WTC11 (cell line): ENCODE measurements around the gene C22orf23. TPM values are rescaled to one million over a fixed set of nuclear protein-coding genes. Genes with fewer than 3 reads are reported as not detected.

Source experiments
- ATAC-seq: fragments of 200-7000 bp; cut with Tn5 transposase; 2 replicates; pipeline ENCODE4 v1.10.0; 2021; ENCODE audit warnings: mild to moderate bottlenecking, moderate library complexity
- CTCF ChIA-PET: fragments of 300-600 bp; sonication (Branson Sonifier 250); formaldehyde crosslinking; loops from one replicate; lab custom pipeline; 2021; ENCODE audit warnings: antibody characterized with exemption; lab: Charles Lee
- POLR2A ChIA-PET: fragments of 350-600 bp; sonication (Branson Sonifier 250); formaldehyde crosslinking; loops from one replicate; lab custom pipeline; 2021; ENCODE audit warnings: antibody characterized with exemption; lab: Charles Lee
- DNase-seq: peaks from one replicate; pipeline ENCODE4 v3.0.0; 2021; ENCODE audit warnings: low spot score
- H3K27ac Mint-ChIP-seq: 2 replicates; pipeline ENCODE4 v1.8.0; 2021; ENCODE audit warnings: mixed read lengths
- H3K27me3 Mint-ChIP-seq: 2 replicates; pipeline ENCODE4 v1.8.0; 2021; ENCODE audit warnings: low read depth, mild to moderate bottlenecking, moderate library complexity, mixed read lengths
- H3K36me3 Mint-ChIP-seq: 2 replicates; pipeline ENCODE4 v1.8.0; 2021; ENCODE audit warnings: mixed read lengths
- H3K4me1 Mint-ChIP-seq: 2 replicates; pipeline ENCODE4 v1.8.0; 2022; ENCODE audit warnings: mixed read lengths
- H3K4me3 Mint-ChIP-seq: 2 replicates; pipeline ENCODE4 v1.8.0; 2021; ENCODE audit warnings: mild to moderate bottlenecking, moderate library complexity, mixed read lengths
- H3K9me3 Mint-ChIP-seq: 2 replicates; pipeline ENCODE4 v1.8.0; 2021; ENCODE audit warnings: mixed read lengths
- CBFB ChIP-seq: sonication (generic); formaldehyde crosslinking; IDR thresholded peaks from 2 replicates; pipeline ENCODE4 v1.8.1; 2022; ENCODE audit warnings: mild to moderate bottlenecking, low read depth, missing genetic modification reagents
- ELF4 ChIP-seq: sonication (generic); formaldehyde crosslinking; IDR thresholded peaks from 2 replicates; pipeline ENCODE4 v1.8.1; 2022; ENCODE audit warnings: low read depth, mild to moderate bottlenecking, moderate library complexity, missing genetic modification reagents
- ETV6 ChIP-seq: sonication (generic); formaldehyde crosslinking; IDR thresholded peaks from 2 replicates; pipeline ENCODE4 v1.8.1; 2022; ENCODE audit warnings: mild to moderate bottlenecking, missing genetic modification reagents
- FOXJ3 ChIP-seq: sonication (generic); formaldehyde crosslinking; IDR thresholded peaks from 2 replicates; pipeline ENCODE4 v1.9.0; 2021; ENCODE audit warnings: missing genetic modification reagents, mild to moderate bottlenecking, borderline replicate concordance
- FOXK1 ChIP-seq: sonication (generic); formaldehyde crosslinking; IDR thresholded peaks from 2 replicates; pipeline ENCODE4 v1.8.0; 2022; ENCODE audit warnings: mild to moderate bottlenecking, moderate library complexity, missing genetic modification reagents
- JAZF1 ChIP-seq: fragments of 250-450 bp; sonication (Bioruptor Pico); IDR thresholded peaks from 2 replicates; pipeline ENCODE4 v1.9.0; 2021; ENCODE audit warnings: moderate library complexity, mild to moderate bottlenecking, inconsistent platforms
- KAT7 ChIP-seq: sonication (generic); formaldehyde crosslinking; IDR thresholded peaks from 2 replicates; pipeline ENCODE4 v1.8.1; 2023; ENCODE audit warnings: missing genetic modification reagents, mild to moderate bottlenecking, borderline replicate concordance
- MXD4 ChIP-seq: fragments of 250-450 bp; sonication (Bioruptor Pico); IDR thresholded peaks from 2 replicates; pipeline ENCODE4 v1.8.0; 2021; ENCODE audit warnings: mild to moderate bottlenecking, moderate library complexity, borderline replicate concordance
- NFYB ChIP-seq: sonication (generic); formaldehyde crosslinking; conservative IDR thresholded peaks from 2 replicates; pipeline ENCODE4 v1.8.0; 2022; ENCODE audit warnings: low read depth, missing genetic modification reagents
- NR3C1 ChIP-seq: sonication (generic); formaldehyde crosslinking; conservative IDR thresholded peaks from 2 replicates; pipeline ENCODE4 v1.8.1; 2023; ENCODE audit warnings: low read depth, mild to moderate bottlenecking, missing genetic modification reagents
- RORB ChIP-seq: fragments of 250-450 bp; sonication (Bioruptor Pico); IDR thresholded peaks from 2 replicates; pipeline ENCODE4 v1.9.0; 2021; ENCODE audit warnings: mild to moderate bottlenecking
- SP1 ChIP-seq: sonication (generic); formaldehyde crosslinking; conservative IDR thresholded peaks from 2 replicates; pipeline ENCODE4 v1.8.1; 2022; ENCODE audit warnings: missing genetic modification reagents
- TEAD1 ChIP-seq: sonication (generic); formaldehyde crosslinking; IDR thresholded peaks from 2 replicates; pipeline ENCODE4 v1.8.0; 2022; ENCODE audit warnings: mild to moderate bottlenecking, missing genetic modification reagents
- ZNF219 ChIP-seq: sonication (generic); formaldehyde crosslinking; IDR thresholded peaks from 2 replicates; pipeline ENCODE4 v1.8.0; 2023; ENCODE audit warnings: missing genetic modification reagents, mild to moderate bottlenecking, borderline replicate concordance
- ZNF232 ChIP-seq: sonication (generic); formaldehyde crosslinking; IDR thresholded peaks from 2 replicates; pipeline ENCODE4 v1.8.0; 2022; ENCODE audit warnings: mild to moderate bottlenecking, missing genetic modification reagents
- ZNF423 ChIP-seq: fragments of 250-450 bp; sonication (Bioruptor Pico); IDR thresholded peaks from 2 replicates; pipeline ENCODE4 v2.1.2; 2022; ENCODE audit warnings: mild to moderate bottlenecking, moderate library complexity
- total RNA-seq: library from RNA; stranded (reverse); gene quantifications from 3 replicates; pipeline ENCODE4 v1.2.3, GENCODE V29; 2021
- TF ChIP-seq, protein P1 (sequence below): fragments of 250-450 bp; sonication (Bioruptor Pico); IDR thresholded peaks from 2 replicates; pipeline ENCODE4 v1.9.0; 2021; ENCODE audit warnings: moderate library complexity, mild to moderate bottlenecking, inconsistent platforms, borderline replicate concordance
- TF ChIP-seq, protein P2 (sequence below): sonication (generic); formaldehyde crosslinking; IDR thresholded peaks from 2 replicates; pipeline ENCODE4 v1.8.1; 2022; ENCODE audit warnings: low read depth, missing genetic modification reagents, borderline replicate concordance
- TF ChIP-seq, protein P3 (sequence below): sonication (generic); formaldehyde crosslinking; conservative IDR thresholded peaks from 2 replicates; pipeline ENCODE4 v1.8.1; 2022; ENCODE audit warnings: mild to moderate bottlenecking, missing genetic modification reagents
- TF ChIP-seq, protein P4 (sequence below): sonication (generic); formaldehyde crosslinking; IDR thresholded peaks from 2 replicates; pipeline ENCODE4 v1.8.0; 2022; ENCODE audit warnings: mild to moderate bottlenecking, missing genetic modification reagents
- TF ChIP-seq, protein P5 (sequence below): sonication (generic); formaldehyde crosslinking; IDR thresholded peaks from 2 replicates; pipeline ENCODE4 v1.8.1; 2023; ENCODE audit warnings: mild to moderate bottlenecking, missing genetic modification reagents
- TF ChIP-seq, protein P6 (sequence below): sonication (generic); formaldehyde crosslinking; IDR thresholded peaks from 2 replicates; pipeline ENCODE4 v1.8.0; 2022; ENCODE audit warnings: mild to moderate bottlenecking, missing genetic modification reagents
- TF ChIP-seq, protein P7 (sequence below): fragments of 250-450 bp; sonication (Bioruptor Pico); IDR thresholded peaks from 2 replicates; pipeline ENCODE4 v1.9.0; 2021; ENCODE audit warnings: mild to moderate bottlenecking

Gene C22orf23
- total RNA-seq, 1 experiment from 2014 or later, result 0.72 TPM

DNA sequence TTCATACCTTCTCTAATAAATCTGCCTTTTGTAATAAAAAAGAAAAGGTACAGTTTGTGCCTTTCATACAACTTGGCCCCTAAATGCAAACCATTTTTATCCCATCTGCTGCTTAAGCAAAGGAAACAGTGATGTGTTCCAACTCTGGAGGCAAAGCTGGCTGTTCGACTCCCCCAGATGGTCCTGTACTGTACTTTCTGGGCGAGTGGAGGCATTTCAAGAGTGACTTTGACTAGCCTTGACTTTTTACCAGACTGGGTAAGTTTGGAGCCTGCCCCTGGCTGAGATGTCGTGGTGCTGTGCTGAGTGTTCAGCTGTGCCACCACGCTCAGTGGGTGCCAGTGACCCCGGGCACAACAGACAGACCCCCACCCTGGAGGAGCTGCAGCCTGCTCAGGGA, 37.1 kb downstream of the C22orf23 start (continued):
- TF ChIP-seq FOXK1 (CRISPR knock-in tag) (no peak), ETV6 (no peak), CBFB (CRISPR knock-in tag) (no peak), JAZF1 (no peak)

DNA sequence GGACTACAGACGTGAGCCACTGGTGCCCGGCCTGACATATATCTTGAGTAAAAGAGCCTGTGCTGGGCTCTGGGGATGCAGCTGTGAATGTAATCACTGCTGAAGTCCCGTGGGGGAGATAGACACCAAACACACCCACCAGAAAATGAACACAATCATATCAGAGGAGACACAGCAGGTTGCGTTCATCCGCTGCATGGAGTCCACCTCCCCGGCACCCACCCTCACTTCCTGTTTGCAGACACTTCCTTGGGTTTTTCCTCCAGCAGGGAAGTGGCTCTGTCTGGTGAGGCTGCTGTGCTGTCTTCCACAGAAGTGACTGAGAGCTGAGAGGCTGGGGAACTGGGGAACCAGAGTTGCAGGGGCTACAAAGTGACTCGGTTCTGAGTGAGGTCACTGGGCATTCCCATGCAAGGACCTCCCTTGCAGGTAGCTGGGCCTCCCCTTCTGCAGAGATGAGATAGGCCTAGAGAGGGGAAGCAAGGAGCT, 40.1 kb downstream of the C22orf23 start:
- Mint-ChIP-seq H3K4me1 (peaks cover 30% of the 10 kb centered on the region), H3K9me3 (no peaks in the 10 kb centered on the region), H3K27ac (peak overlapping the region; percentile 70), H3K4me3 (no peak overlapping the region), H3K36me3 (peaks cover 15% of the 10 kb centered on the region), H3K27me3 (no peaks in the 10 kb centered on the region)
- DNase-seq, result no peak
- TF ChIP-seq ZNF219 (CRISPR knock-in tag) (no peak), ELF4 (CRISPR knock-in tag) (no peak), ZNF423 (CRISPR knock-in tag) (no peak), RORB (CRISPR knock-in tag) (no peak), MXD4 (no peak), NR3C1 (CRISPR knock-in tag) (no peak), SP1 (no peak), FOXJ3 (CRISPR knock-in tag) (no peak), FOXK1 (CRISPR knock-in tag) (no peak), TEAD1 (no peak), ZNF232 (no peak), NFYB (CRISPR knock-in tag) (no peak), KAT7 (CRISPR knock-in tag) (no peak)
- TF ChIP-seq, protein P1, sequence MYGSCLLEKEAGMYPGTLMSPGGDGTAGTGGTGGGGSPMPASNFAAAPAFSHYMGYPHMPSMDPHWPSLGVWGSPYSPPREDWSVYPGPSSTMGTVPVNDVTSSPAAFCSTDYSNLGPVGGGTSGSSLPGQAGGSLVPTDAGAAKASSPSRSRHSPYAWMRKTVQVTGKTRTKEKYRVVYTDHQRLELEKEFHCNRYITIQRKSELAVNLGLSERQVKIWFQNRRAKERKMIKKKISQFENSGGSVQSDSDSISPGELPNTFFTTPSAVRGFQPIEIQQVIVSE (CRISPR knock-in tag), result no peak
- TF ChIP-seq, protein P2, sequence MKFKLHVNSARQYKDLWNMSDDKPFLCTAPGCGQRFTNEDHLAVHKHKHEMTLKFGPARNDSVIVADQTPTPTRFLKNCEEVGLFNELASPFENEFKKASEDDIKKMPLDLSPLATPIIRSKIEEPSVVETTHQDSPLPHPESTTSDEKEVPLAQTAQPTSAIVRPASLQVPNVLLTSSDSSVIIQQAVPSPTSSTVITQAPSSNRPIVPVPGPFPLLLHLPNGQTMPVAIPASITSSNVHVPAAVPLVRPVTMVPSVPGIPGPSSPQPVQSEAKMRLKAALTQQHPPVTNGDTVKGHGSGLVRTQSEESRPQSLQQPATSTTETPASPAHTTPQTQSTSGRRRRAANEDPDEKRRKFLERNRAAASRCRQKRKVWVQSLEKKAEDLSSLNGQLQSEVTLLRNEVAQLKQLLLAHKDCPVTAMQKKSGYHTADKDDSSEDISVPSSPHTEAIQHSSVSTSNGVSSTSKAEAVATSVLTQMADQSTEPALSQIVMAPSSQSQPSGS, result no peak
- TF ChIP-seq, protein P3, sequence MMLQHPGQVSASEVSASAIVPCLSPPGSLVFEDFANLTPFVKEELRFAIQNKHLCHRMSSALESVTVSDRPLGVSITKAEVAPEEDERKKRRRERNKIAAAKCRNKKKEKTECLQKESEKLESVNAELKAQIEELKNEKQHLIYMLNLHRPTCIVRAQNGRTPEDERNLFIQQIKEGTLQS (CRISPR knock-in tag), result no peak
- TF ChIP-seq, protein P4, sequence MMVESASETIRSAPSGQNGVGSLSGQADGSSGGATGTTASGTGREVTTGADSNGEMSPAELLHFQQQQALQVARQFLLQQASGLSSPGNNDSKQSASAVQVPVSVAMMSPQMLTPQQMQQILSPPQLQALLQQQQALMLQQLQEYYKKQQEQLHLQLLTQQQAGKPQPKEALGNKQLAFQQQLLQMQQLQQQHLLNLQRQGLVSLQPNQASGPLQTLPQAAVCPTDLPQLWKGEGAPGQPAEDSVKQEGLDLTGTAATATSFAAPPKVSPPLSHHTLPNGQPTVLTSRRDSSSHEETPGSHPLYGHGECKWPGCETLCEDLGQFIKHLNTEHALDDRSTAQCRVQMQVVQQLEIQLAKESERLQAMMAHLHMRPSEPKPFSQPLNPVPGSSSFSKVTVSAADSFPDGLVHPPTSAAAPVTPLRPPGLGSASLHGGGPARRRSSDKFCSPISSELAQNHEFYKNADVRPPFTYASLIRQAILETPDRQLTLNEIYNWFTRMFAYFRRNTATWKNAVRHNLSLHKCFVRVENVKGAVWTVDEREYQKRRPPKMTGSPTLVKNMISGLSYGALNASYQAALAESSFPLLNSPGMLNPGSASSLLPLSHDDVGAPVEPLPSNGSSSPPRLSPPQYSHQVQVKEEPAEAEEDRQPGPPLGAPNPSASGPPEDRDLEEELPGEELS (CRISPR knock-in tag), result no peak
- TF ChIP-seq, protein P5, sequence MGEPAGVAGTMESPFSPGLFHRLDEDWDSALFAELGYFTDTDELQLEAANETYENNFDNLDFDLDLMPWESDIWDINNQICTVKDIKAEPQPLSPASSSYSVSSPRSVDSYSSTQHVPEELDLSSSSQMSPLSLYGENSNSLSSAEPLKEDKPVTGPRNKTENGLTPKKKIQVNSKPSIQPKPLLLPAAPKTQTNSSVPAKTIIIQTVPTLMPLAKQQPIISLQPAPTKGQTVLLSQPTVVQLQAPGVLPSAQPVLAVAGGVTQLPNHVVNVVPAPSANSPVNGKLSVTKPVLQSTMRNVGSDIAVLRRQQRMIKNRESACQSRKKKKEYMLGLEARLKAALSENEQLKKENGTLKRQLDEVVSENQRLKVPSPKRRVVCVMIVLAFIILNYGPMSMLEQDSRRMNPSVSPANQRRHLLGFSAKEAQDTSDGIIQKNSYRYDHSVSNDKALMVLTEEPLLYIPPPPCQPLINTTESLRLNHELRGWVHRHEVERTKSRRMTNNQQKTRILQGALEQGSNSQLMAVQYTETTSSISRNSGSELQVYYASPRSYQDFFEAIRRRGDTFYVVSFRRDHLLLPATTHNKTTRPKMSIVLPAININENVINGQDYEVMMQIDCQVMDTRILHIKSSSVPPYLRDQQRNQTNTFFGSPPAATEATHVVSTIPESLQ (CRISPR knock-in tag), result no peak
- TF ChIP-seq, protein P6, sequence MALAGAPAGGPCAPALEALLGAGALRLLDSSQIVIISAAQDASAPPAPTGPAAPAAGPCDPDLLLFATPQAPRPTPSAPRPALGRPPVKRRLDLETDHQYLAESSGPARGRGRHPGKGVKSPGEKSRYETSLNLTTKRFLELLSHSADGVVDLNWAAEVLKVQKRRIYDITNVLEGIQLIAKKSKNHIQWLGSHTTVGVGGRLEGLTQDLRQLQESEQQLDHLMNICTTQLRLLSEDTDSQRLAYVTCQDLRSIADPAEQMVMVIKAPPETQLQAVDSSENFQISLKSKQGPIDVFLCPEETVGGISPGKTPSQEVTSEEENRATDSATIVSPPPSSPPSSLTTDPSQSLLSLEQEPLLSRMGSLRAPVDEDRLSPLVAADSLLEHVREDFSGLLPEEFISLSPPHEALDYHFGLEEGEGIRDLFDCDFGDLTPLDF (CRISPR knock-in tag), result no peak
- TF ChIP-seq, protein P7, sequence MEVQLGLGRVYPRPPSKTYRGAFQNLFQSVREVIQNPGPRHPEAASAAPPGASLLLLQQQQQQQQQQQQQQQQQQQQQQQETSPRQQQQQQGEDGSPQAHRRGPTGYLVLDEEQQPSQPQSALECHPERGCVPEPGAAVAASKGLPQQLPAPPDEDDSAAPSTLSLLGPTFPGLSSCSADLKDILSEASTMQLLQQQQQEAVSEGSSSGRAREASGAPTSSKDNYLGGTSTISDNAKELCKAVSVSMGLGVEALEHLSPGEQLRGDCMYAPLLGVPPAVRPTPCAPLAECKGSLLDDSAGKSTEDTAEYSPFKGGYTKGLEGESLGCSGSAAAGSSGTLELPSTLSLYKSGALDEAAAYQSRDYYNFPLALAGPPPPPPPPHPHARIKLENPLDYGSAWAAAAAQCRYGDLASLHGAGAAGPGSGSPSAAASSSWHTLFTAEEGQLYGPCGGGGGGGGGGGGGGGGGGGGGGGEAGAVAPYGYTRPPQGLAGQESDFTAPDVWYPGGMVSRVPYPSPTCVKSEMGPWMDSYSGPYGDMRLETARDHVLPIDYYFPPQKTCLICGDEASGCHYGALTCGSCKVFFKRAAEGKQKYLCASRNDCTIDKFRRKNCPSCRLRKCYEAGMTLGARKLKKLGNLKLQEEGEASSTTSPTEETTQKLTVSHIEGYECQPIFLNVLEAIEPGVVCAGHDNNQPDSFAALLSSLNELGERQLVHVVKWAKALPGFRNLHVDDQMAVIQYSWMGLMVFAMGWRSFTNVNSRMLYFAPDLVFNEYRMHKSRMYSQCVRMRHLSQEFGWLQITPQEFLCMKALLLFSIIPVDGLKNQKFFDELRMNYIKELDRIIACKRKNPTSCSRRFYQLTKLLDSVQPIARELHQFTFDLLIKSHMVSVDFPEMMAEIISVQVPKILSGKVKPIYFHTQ (CRISPR knock-in tag), result no peak
- no peak for ATAC-seq
- ChIA-PET CTCF (interaction anchor here (0.6 to 1.0 kb wide), 2 partner anchors 50 to 188 kb away, joined by 3 read pairs; no protein-coding TSS in a partner anchor), POLR2A (no interaction called here)
